ENCODE results near the gene AFG1L.

- no peak for TF ChIP-seq POLR2AphosphoS5 (IDR thresholded peaks at IDR 0.05; ENCODE audit: low read depth, low read length)
- TF ChIP-seq POLR2A (IDR thresholded peaks at IDR 0.05; ENCODE audit: low read depth, low read length) = no peak
Observed at GRCh38 chr6:108476847-108477430, 182.1 kb downstream of the AFG1L start.
